HG03097 (cell line): ENCODE data around the gene CAVIN1.
"Not testable (repeated sequence)": the region's sequence is repeated elsewhere in the genome, so short reads cannot be mapped to it uniquely, and the experiment has no call there.

Experiments used
- ATAC-seq: cut with Tn5 transposase; IDR thresholded peaks from one replicate; pipeline ENCODE4 v1.9.1; 2021; ENCODE audit not compliant: unreplicated experiment, low FRiP score

CAVIN1 gene

DNA sequence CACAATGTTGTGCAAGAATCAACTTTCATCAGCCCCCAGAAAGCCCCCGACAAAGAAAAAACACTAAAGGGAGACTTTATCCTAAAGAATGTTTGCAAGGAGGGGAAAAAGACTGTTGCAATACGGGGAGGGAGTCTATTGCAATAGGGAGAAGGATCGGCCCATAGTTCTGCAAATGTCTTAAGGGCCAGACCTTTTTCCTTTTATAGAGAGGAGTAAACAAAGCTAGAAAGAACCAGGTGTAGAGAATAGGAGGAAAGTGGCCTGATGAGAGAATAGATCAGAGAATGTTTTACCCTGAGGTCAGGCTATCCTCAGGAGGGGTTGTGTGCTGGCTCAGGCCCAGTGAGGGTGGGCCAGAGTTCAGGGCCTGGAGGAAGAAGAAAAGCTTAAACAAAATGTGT, 8.7 kb upstream of the CAVIN1 start:
- no peak for ATAC-seq

DNA sequence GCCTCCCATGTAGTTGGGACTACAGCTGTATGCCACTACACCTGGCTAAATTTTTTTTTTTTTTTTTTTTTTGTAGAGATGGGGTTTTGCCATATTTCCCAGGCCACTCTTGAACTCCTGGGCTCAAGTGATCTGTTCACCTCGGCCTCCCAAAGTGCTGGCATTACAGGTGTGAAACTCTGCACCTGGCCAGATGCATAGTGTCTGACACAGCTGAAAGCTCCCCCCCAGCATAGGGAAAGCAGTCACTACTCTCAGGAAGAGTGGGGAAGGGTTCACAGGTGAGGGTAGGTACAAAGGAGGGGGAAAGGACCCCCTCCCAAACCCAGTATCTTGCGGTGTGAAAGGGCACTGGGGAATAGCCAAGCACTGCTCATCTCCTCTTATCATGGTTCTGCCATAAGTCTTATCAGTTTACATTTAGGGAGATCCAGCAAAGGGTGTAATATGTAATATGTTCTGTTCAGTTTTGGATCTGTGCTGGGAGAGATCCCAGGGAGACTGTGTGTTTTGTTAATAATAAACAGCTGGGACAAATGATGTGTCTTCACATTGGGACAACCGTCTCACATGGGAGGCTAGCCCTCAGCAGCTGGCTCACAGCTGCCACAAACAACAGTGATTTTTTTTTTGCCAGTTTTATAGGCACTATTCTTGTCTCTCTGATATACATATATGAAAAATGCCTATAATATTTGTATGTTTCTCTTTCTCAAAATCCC, 6.8 kb upstream of the CAVIN1 start:
- no peak for ATAC-seq

DNA sequence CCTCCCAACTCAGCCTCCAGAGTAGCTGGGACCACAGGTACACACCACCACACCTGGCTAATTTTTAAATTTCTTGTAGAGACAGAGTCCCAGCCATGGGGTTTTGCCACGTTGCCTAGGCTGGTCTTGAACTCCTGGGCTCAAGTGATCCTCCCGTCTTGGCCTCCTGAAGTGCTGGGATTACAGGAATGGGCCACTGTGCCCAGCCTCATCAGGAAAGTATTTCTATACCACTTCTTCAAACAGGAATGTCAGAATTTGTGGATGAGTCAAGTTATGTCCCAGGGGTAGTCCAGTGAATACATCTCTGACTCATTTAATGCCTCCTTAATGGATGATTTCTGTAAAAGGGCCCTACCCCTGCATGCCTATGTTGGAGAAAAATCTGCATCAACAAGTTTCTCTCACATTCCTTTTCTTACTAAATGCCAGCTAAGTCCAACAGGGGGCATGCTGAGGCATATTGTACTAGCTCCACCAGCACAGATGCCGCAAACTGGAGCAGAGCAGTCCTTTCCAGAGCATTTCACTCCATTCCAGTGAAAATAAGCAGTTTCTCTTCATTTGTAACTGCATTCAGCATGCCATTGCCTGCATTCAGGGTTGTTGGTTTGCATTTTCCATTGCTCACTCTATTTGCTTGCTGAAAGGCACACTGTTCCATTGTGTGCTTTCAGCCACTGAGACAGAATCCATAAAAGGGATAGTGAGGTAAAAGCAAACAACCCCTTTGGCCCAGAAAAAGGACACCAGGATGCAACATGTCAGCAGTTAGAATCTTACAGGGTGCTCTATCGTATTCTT, 5.3 kb upstream of the CAVIN1 start:
- no peak for ATAC-seq

DNA sequence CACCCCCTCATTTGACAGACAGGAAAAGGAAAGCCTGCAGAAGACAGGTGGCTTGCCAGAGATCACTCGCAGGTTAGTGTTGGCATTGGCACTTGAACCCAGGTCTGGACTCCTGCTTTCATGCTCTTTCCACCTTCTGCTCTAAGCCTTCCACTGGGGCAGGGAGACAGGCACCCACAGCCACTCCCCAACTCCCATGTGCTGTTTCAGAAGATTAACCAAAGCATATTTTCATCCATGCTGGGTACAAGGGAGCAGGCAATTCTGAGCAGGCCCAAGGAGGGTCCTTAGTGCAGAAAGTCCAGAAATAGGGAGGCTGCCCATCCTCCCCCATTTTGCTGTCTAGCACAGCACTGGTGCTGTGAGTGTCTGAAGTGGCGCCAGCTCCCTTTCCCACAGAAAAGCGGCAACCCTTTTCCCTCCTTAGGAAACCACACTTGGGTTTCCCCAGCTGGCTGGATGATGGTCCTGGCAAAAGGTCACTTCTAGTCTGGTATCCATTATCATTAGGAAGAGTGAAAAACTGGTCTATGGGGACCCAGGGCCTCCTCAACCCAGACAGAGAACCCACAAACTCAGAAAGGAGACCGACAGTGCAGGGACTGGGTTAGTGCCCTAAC, 2.0 kb upstream of the CAVIN1 start:
- ATAC-seq: no peak

DNA sequence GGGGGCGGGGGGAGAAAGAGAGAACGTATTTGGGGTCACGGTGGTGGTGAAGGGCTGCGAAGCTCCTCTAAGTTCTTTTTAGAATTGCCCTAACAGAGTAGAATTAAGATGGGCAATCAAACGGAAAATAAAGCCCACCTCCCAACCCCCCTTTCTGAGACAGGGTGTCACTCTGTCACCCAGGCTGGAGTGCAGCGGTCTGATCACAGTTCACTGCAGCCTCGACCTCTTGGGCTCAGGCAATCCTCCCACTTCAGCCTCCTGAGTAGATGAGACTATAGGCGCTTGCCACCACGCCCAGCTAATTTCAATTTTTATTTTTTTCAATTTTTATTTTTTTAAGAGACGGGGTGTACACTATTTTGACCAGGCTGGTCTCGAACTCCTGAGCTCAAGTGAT, 710 bp upstream of the CAVIN1 start:
- ATAC-seq: no peak

DNA sequence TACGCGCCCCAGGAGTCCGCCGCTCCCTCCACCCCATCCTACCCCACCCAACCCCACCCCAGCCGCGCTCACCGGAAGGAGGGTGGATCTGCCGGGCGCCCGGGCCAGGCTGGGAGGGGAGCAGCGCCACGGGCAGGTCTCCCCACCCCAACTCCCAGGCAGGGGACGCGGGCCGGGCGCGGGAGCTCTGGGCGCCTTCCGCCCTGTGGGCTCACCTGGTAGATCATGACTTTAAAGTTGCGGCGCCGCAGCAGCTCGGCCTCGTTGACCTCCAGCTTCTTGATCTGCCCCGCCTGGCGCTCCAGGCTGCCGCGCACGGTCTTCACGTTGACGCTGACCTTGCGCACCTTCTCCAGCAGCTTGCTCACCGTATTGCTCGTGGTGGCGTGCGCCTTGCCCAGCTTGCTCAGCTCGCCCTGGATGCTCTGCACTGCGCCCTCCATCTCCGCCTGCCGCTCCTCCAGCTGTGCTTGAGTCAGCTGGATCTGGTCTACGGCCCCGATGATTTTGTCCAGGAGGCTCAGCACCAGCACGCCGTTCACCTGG, 571 bp downstream of the CAVIN1 start:
- no peak for ATAC-seq

DNA sequence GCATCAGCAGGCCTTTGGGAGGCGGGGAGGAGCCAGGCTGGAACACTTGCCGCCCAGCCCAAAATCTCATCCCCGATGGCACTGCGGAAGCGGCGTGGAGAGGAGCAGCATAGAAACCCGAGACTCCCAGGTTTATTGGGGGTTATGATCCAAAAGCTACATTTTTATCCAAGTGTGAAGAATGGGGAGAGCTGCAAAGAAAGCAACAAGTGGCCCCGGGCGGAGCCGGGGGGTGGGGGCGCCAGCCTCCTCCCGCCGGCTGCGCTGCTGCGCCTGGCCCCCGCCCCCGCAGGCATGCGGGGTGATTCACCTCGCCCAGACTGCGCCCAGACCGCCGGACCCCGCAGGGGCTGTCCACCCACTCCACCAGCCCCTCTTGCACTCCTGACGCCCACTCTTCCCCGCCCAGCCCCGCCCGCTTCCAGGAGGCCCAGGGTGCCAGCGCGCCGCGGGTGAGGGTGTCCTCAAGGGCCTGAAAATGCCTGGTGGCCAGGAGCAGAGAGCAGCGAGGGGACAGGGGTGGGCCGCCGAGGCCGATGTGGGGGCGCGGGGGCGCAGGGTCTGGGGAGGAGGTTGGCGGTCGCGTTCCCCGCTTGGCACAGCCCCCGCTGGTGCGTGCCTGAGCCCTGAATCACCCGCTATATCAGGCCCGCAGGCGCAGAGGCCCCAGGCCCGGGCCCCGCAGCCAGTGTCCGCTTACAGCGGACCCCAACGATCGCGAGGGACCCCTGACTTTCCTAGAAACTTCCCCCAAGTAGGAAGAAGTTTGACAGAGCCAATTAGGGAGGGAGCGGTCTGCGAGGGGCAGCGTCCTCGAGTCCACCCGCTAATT, 1.3 kb downstream of the CAVIN1 start:
- ATAC-seq: no peak

DNA sequence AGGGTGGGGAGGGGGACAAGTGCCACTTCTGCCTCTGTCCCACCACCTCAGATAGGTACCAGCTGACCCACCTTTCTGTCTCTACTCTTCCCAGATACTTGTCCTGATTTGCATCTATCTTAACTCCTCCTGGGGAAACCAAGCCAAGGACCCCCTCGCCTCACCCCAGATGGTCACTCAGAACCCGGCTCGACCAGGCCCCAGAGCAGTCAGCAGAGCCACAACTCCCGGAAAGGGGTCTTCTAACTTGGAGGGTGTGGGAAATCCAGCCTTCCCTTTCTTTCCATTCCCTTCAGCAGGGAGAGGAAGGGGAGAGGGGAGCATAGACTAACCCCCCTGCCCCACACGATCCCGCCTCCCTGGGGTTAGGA, 1.9 kb downstream of the CAVIN1 start:
- ATAC-seq: no peak

DNA sequence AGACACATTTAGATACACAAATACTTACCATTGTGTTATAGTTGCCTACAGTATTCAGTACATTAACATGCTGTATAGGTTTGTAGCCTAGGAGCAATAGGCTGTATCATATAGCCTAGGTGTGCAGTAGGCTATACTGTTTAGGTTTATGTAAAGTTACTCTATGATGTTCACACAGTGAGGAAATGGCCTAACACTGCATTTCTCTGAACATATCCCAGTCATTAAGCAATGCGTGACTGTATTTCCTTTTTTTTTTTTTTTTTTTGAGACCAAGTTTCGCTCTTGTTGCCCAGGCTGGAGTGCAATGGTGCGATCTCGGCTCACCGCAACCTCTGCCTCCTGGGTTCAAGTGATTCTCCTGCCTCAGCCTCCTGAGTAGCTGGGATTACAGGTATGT, 5.1 kb downstream of the CAVIN1 start:
- not testable (repeated sequence) for ATAC-seq

DNA sequence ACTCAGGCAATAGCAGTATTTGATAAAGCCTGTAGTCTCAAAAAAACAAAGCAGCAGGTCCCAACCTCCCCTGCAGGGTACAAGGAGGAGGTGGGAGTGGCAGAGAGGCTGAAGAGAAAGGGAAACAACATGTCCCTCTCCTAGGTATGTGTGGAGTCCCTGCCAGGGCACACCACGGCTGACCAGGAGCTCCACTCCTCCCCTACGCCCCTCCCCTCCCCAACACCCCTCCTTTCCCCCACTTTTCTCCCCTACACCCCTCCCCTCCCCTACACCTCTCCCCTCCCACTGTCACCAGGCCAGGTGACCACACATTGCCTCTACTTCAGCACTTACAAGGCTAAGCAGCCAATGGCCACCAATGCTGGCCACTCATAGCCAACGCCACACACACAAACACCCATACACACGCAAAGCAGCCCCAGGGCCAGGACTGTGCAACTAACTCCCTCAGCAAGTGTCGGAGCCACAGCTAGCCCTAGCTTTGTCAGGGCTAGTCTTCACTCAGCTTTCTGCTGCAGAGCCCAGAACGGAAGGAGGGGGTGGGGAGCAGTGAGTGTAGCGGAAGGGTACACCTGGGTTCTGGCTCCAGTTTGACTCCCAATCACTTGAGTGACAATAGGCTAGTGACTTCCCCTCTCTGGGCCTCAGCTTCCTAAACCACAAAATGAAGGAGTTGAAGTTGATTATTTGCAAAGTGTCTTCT, 8.2 kb downstream of the CAVIN1 start:
- no peak for ATAC-seq

DNA sequence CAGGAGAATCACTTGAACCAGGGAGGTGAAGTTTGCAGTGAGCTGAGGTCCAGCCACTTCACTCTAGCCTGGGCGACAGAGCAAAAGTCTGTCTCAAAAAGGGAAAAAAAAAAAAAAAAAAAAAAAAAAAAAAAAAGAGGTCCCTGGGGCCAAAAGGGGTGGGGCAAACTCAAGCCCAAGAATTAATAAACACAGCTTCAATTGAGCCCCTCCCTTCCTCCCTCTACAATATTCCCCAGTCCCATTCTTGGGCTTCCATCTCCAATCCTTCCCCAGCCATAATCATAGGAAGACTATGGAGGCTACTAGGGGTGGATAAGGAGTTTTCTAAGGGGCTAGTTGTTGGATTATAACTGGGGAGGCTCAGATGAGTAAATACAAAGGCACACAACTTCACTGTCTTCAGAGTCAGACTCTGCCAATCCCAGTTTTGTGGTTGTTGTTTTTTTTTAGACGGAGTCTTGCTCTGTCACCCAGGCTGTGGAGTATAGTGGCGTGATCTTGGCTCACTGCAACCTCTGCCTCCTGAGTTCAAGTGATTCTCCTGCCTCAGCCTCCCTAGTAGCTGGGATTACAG, 9.5 kb downstream of the CAVIN1 start:
- no peak for ATAC-seq

DNA sequence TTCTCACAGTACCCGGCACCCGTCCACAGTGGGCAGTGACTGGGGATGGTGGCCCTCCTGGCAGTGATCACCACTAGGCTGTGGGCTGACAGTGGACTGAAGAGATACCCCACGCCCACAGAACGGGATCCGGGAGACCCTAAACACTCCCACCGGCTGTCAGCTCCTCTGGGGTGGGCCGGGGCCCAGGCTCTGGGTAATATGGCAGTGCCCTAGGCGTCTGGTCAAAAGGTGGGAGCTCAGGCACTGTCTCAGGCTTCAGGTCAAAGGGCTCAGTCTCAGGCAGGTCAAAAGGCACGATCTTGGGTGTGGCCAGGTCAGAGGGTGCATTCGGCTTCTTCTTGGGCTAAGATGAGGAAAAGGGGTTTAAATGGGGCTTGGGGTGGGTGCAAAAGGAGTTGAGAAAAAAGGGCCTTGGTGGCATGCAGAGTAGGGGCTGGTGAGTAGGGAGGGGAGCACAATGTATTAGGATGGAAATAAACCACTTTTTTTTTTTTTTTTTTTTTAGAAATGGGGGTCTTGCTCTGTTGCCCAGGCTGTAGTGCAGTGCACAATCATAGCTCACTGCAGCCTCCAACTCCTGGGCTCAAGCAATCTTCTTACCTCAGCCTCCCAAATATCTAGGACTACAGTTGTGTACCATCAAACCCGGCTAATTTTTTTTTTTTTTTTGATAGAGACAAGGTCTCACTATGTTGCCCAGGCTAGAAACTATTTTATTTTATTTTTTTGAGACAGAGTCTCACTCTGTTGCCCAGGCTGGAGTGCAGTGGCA, 11.0 kb downstream of the CAVIN1 start:
- no peak for ATAC-seq

DNA sequence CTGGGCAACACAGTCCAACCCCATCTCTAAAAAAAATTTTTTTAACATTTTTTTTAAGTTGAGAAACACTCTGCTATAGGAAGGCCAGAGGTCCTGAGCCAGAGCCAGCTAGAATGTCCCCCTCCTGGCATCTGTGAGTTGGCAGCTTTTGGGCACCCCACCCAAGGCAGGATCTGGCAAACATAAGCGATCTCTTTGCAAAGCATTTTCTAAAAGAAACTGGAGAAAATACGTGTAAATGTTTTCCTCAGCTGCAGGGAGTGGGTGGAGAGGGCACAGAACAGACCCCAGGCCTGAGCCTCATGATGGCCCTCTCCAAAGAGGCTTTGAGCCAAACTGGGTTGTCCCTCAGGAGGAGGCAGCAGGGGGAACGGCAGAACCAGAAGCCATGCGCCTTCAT, 11.7 kb downstream of the CAVIN1 start:
- ATAC-seq: no peak

DNA sequence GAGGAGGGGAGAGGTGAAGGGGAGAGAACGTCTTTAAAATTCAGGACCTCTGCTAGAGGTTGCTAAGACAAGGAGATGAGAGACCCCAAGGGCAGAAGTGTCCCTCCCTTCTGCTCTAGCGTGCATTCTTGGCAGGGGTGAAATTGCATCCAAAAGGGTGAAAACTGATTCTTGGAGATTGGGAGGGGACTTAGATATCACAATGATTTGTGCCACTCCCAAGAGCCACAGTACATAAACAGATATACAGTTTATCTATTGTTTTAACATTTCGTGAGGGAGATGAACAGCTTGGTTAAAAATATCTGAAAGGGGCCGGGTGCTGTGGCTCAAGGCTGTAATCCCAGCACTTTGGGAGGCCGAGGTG, 12.8 kb downstream of the CAVIN1 start:
- ATAC-seq: no peak

DNA sequence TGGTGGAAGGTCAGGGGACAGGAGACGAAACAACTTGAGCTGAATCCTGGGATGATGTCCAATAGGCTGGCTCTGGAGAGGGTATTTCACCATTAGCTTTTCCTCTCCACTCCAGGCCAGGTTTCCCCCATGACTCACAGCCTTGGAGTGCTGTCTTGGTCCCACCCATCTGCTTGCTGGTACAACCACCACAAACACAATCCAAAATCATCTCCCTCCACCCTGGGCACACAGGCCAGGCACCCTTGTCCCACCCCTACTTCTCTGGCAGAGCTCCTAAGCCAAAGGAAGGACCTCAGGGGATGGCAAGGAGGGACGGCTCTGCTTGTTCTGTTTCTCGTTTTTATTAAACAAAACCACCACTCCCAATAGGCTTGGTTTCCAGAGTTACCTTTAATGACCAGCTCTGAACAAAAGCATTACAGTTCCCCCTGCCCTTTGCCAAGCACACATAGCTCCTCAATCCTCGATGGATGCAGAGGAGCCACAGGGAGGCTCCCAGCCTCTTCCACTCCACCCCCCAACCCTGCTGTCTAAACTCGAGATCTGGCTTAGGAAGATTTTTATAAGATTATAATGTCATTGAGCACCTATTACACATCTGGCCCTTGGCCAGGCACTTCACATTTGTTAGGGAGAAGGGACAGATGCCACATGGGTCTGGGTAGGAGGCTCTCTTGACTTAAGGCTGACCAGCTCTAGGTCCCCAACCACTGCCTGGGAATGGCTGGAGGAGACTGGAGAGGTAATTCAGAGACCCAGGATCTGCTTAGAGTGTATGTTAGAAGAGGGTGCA, 13.3 kb downstream of the CAVIN1 start:
- no peak for ATAC-seq

DNA sequence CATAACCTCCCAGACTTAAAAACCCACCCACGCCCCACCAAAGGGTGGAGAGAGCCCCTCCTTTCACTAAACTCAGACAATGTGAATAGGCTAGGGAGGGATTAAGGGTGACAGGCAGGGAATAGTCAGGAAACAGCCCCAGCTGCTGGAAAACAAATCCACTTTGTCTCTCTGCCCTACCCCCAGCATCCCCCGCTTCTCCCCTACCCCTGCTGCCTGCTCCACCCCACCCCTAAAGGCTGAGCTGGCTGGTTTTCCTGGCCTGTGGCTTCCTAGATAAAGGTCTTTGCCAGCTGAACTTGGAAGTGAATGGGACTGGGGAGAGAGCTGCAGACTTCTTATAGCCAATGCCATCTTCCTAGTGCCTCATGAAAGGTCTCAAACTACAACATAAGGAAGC, 15.0 kb downstream of the CAVIN1 start:
- ATAC-seq: no peak

DNA sequence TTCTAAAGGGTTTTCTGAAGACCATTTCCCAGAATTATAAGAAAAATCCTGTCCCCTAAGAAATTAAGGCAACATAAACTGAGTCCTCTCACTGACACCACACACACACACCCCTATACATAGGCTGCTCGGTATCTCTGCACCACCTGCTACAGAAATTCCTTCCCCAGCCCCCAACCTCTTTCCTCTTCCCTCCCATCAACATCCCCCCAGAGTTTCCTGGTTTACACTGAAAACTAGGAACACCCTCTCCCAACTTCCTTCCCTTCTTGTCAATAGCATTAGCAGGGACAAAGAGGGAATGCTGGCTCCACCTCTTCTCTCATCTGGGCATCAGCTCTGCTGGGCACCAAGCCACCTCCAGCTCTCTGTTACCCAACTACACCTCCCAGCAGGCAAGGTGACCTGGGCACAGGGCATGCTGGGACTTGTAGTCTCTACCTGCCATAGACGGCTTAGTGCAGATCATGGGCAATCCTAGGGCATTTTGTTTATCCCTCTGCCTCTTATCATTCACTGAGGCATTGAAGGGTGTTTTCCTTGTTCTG, 15.7 kb downstream of the CAVIN1 start:
- ATAC-seq: no peak
